HEK293 (cell line): ENCODE measurements around the gene TMPRSS4.

Experiments used
- GLI2 ChIP-seq: fragments of 450-650 bp; formaldehyde crosslinking; IDR thresholded peaks from 2 replicates; pipeline ENCODE4; 2017; ENCODE audit warnings: missing biosample characterization, missing genetic modification characterization, low read depth, borderline replicate concordance
- ZNF121 ChIP-seq: fragments of 450-650 bp; formaldehyde crosslinking; IDR thresholded peaks from 2 replicates; pipeline ENCODE4 v1.5.1; 2016; ENCODE audit warnings: missing biosample characterization, missing genetic modification characterization
- ZNF292 ChIP-seq: fragments of 450-650 bp; formaldehyde crosslinking; IDR thresholded peaks from 2 replicates; pipeline ENCODE4 v1.5.1; 2016; ENCODE audit warnings: low read depth, missing biosample characterization, missing genetic modification characterization, borderline replicate concordance
- ZNF707 ChIP-seq: fragments of 450-650 bp; formaldehyde crosslinking; IDR thresholded peaks from 2 replicates; pipeline ENCODE4 v1.5.1; 2016; ENCODE audit warnings: missing biosample characterization, missing genetic modification characterization
- ZNF747 ChIP-seq: fragments of 450-650 bp; formaldehyde crosslinking; IDR thresholded peaks from 2 replicates; pipeline ENCODE4 v1.5.1; 2016; ENCODE audit warnings: missing biosample characterization, missing genetic modification characterization
- TF ChIP-seq, protein P1 (sequence below): fragments of 450-650 bp; formaldehyde crosslinking; IDR thresholded peaks from 2 replicates; pipeline ENCODE4 v1.5.1; 2016; ENCODE audit warnings: missing biosample characterization, missing genetic modification characterization
- TF ChIP-seq, protein P2 (sequence below): fragments of 450-650 bp; formaldehyde crosslinking; IDR thresholded peaks from 2 replicates; pipeline ENCODE4 v1.5.1; 2016; ENCODE audit warnings: missing biosample characterization, missing genetic modification characterization
- TF ChIP-seq, protein P3 (sequence below): fragments of 450-650 bp; formaldehyde crosslinking; IDR thresholded peaks from 2 replicates; pipeline ENCODE4 v1.5.1; 2016; ENCODE audit warnings: missing biosample characterization, missing genetic modification characterization
- TF ChIP-seq, protein P4 (sequence below): fragments of 450-650 bp; formaldehyde crosslinking; IDR thresholded peaks from 2 replicates; pipeline ENCODE4 v1.5.1; 2016; ENCODE audit warnings: missing biosample characterization, missing genetic modification characterization

DNA sequence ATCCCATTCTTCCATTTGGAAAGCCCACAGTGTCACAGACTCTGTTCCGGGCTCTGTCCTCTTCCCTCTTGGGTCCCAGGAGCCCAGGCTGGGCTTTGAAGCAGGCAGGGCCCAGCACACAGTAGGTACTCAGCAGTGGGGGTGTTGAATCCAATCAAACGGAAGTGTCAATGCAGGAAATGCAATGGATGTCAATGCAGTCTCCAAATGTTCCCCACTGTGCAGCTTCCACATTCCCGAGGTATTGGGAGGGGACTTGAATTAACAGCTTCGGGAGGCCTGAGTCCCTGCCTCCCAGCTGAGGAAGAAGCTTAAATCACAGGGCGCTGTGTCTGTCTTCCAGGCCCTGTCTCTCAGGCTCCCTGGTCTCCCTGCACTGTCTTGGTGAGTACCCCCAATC lies 31.6 kb downstream of the TMPRSS4 start:
- TF ChIP-seq ZNF747 (tag by site-specific recombination) (no peak), ZNF707 (tag by site-specific recombination) (no peak), GLI2 (tag by site-specific recombination) (no peak), ZNF121 (tag by site-specific recombination) (no peak), ZNF292 (tag by site-specific recombination) (no peak)
- TF ChIP-seq, protein P1, sequence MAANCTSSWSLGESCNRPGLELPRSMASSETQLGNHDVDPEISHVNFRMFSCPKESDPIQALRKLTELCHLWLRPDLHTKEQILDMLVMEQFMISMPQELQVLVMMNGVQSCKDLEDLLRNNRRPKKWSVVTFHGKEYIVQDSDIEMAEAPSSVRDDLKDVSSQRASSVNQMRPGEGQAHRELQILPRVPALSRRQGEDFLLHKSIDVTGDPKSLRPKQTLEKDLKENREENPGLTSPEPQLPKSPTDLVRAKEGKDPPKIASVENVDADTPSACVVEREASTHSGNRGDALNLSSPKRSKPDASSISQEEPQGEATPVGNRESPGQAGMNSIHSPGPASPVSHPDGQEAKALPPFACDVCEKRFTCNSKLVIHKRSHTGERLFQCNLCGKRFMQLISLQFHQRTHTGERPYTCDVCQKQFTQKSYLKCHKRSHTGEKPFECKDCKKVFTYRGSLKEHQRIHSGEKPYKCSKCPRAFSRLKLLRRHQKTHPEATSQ (tag by site-specific recombination), result no peak
- TF ChIP-seq, protein P2, sequence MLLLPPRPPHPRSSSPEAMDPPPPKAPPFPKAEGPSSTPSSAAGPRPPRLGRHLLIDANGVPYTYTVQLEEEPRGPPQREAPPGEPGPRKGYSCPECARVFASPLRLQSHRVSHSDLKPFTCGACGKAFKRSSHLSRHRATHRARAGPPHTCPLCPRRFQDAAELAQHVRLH (tag by site-specific recombination), result no peak
- TF ChIP-seq, protein P3, sequence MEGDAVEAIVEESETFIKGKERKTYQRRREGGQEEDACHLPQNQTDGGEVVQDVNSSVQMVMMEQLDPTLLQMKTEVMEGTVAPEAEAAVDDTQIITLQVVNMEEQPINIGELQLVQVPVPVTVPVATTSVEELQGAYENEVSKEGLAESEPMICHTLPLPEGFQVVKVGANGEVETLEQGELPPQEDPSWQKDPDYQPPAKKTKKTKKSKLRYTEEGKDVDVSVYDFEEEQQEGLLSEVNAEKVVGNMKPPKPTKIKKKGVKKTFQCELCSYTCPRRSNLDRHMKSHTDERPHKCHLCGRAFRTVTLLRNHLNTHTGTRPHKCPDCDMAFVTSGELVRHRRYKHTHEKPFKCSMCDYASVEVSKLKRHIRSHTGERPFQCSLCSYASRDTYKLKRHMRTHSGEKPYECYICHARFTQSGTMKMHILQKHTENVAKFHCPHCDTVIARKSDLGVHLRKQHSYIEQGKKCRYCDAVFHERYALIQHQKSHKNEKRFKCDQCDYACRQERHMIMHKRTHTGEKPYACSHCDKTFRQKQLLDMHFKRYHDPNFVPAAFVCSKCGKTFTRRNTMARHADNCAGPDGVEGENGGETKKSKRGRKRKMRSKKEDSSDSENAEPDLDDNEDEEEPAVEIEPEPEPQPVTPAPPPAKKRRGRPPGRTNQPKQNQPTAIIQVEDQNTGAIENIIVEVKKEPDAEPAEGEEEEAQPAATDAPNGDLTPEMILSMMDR, result no peak
- TF ChIP-seq, protein P4, sequence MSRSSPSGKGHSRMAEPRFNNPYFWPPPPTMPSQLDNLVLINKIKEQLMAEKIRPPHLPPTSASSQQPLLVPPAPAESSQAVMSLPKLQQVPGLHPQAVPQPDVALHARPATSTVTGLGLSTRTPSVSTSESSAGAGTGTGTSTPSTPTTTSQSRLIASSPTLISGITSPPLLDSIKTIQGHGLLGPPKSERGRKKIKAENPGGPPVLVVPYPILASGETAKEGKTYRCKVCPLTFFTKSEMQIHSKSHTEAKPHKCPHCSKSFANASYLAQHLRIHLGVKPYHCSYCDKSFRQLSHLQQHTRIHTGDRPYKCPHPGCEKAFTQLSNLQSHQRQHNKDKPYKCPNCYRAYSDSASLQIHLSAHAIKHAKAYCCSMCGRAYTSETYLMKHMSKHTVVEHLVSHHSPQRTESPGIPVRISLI (tag by site-specific recombination), result no peak
